HK-2 (cell line): ENCODE results near the gene F12.

Source experiments
- DNase-seq: peaks from one replicate; pipeline ENCODE4 v3.0.0-alpha.2; 2018; ENCODE audit not compliant: unreplicated experiment

The F12 gene

DNA sequence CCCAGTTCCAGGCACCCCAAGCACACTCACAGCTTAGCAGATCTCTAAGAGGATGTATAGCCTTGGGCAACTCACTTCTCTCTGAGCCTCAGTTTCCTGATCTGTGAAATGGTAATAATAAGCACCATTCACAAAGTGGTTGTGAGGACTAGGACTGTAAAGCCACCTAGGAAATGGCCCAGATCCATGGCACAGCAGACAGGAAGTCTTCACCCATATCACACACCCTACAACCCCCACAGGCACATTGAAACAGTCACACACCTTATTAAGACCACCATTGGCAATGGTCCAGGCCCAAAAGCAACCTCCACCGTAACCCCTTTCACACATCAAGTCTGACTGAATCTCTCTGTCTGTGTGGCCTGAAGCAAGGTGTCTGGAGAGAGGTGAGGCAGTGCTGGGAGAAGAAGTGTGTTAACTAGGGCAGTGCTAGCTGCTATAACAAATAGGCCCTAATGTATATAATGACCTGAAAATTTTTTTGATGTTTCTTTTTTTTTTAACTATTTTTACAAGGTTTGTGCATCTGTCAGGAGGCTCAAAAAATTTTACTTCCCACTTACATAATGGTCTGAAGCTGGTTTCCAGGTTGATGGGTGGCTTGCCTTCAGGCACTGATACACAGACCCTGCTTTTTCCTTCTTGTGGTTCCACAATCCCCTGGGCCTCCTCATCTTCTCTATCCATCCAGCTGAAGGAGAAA is 54.0 kb downstream of the F12 start:
- no peak for DNase-seq

DNA sequence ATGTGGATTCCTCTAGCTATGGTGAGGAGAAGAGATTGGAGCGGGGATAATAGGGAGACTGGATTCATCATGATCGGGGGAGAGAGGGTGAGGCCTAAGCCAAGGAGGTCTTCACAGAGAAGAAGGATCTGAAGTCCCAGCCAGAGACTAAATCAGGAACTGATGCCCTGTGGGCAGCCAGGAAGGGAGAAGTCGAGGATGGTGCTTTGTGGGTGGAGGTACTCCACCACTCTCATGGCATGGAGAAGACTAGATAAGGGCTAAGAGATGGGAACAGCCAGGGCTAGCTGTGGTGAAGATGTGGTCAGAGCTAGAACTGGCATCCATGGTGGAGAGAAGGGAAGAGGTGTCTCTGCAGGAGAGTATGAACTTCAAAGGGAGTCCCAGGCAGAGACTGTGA is 54.7 kb downstream of the F12 start:
- DNase-seq: no peak

DNA sequence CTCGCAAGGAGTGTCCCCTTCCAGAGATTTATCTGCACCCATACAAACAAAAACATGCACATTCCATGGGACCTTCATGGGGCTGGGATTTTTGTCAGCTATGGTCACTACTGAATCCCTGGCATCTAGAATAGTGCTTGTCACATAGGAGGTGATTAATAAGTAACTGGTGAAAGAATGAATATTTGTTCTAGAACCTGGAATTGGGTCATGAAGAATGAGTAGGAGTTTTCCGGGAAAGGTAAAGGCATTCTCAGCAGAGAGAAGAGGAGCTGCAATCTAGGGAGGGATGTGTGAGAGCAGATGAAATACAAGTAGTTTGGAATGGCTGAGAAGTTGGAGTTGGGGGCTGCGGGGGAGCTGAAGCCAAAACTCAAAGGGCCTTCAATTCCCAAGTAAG is 55.1 kb downstream of the F12 start:
- no peak for DNase-seq

DNA sequence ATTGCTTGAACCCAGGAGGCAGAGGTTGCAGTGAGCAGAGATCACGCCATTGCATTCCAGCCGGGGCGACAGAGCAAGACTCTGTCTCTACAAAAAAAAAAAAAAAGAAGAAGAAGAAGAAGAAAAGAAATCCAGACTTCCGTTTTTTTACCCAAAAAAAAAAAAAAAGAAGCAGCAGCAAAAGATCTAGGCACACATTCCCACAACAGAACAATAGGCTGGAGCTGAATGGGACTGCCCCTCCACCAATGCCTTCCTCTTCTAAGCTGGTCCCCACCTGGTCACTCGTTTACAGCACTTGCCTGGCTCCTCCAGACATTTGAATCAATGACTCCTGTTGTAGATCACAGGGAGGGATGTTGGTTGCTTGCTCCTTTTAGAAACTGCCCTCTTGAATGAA is 56.3 kb downstream of the F12 start:
- DNase-seq: no peak
